Upper lobe of left lung (tissue), 6 donors: ENCODE measurements around the gene FOXO6. TPM values are rescaled to one million over a fixed set of nuclear protein-coding genes. Genes with fewer than 3 reads are reported as not detected.
"Not testable (repeated sequence)": the region's sequence is repeated elsewhere in the genome, so short reads cannot be mapped to it uniquely, and the experiment has no call there.

Experiments
- ATAC-seq, 2 donors: fragments of 200-7000 bp; cut with Tn5 transposase; one replicate each; pipeline ENCODE4 v1.9.1; 2022; ENCODE audit warnings: mild to moderate bottlenecking in 2 of 2, moderate library complexity in 2 of 2; ENCODE audit not compliant: low FRiP score in 2 of 2
- DNase-seq, 2 donors: peaks; one replicate each; pipeline ENCODE4 v3.0.0-alpha.2; 2019 to 2020
- H3K27ac ChIP-seq, 4 donors: fragments of 200-600 bp; sonication (generic); one replicate each; pipeline ENCODE4 v1.5.1; 2016 to 2019
- H3K27me3 ChIP-seq, 4 donors: fragments of 200-600 bp; sonication (generic); one replicate each; pipeline ENCODE4 v1.5.1; 2017 to 2019
- H3K36me3 ChIP-seq, 4 donors: fragments of 200-600 bp; sonication (generic); one replicate each; pipeline ENCODE4 v1.5.1; 2016 to 2019
- H3K4me1 ChIP-seq, 4 donors: fragments of 200-600 bp; sonication (generic); one replicate each; pipeline ENCODE4 v1.5.1; 2018 to 2019
- H3K4me3 ChIP-seq, 4 donors: fragments of 200-600 bp; sonication (generic); one replicate each; pipeline ENCODE4 v1.5.1; 2017 to 2019; ENCODE audit warnings: mild to moderate bottlenecking in 2 of 4, moderate library complexity in 1 of 4
- H3K9me3 ChIP-seq, 4 donors: fragments of 200-600 bp; sonication (generic); one replicate each; pipeline ENCODE4 v1.5.1; 2018 to 2019
- CTCF ChIP-seq, 6 experiments: fragments of 450-650 bp in 4 of 6; fragments of 200-600 bp in 2 of 6; sonication (generic) in 2 of 6; IDR thresholded peaks; one replicate each; pipeline ENCODE4 v1.5.1; 2016 to 2019; ENCODE audit warnings: antibody characterized with exemption in 6 of 6
- EP300 ChIP-seq, 4 donors: sonication (generic); formaldehyde crosslinking; IDR thresholded peaks; one replicate each; pipeline ENCODE4 v1.5.1; 2017; ENCODE audit warnings: antibody characterized with exemption in 4 of 4, control low read depth in 2 of 4
- POLR2A ChIP-seq, 4 donors: fragments of 450-650 bp; IDR thresholded peaks; one replicate each; pipeline ENCODE4 v1.5.1; 2016 to 2017; ENCODE audit warnings: antibody characterized with exemption in 4 of 4, mild to moderate bottlenecking in 2 of 4
- POLR2AphosphoS5 ChIP-seq, 2 donors: sonication (generic); formaldehyde crosslinking; IDR thresholded peaks; one replicate each; pipeline ENCODE4 v1.5.1; 2017; ENCODE audit warnings: antibody characterized with exemption in 2 of 2
- WGBS, 2 donors: methylation state at CpG; one replicate each; pipeline ENCODE4 v1.1.5; 2017 to 2018; 5-methylcytosine and 5-hydroxymethylcytosine counted together
- total RNA-seq, 6 donors: library from RNA; depleted of rRNA in 4 of 6; stranded (reverse); fragments of >200 nt in 4 of 6; gene quantifications; one replicate each; pipeline versions ENCODE4 v1.1.0 to v1.2.1, GENCODE V29; 2016 to 2021
- donor health status: DM: no; HTN: no; CAD: no; lungs with moderate emphysema.
- donor health status: DM: no; HTN: yes; CAD: no; lungs with severe emphysema.

The FOXO6 gene
- total RNA-seq, 6 donors from 2014 or later = 0.31 to 1.2 (median 0.79) TPM

GRCh38 chr1:41328780-41329640, 32.2 kb upstream of the FOXO6 start:
- Histone ChIP-seq H3K4me3 (no peak overlapping the region), H3K36me3 (no peaks in the 10 kb centered on the region), H3K4me1 (no peaks in the 10 kb centered on the region), H3K9me3 (no peaks in the 10 kb centered on the region), H3K27ac (no peak overlapping the region), H3K27me3 (no peaks in the 10 kb centered on the region)
- no peak for DNase-seq
- TF ChIP-seq CTCF (IDR thresholded peaks at IDR 0.05) (no peak), EP300 (IDR thresholded peaks at IDR 0.05) (no peak), POLR2AphosphoS5 (IDR thresholded peaks at IDR 0.05) (no peak), POLR2A (IDR thresholded peaks at IDR 0.05) (no peak)
- WGBS, 2 donors = 82 to 87% methylated on average over 6 of the region's 6 CpGs
- ATAC-seq = no peak

GRCh38 chr1:41329662-41330587, 31.3 kb upstream of the FOXO6 start:
- no peaks in the 10 kb centered on the region for H3K9me3 ChIP-seq
- DNase-seq = no peak
- no peak for ATAC-seq
- TF ChIP-seq EP300 (IDR thresholded peaks at IDR 0.05) (no peak), POLR2A (IDR thresholded peaks at IDR 0.05) (no peak)
- no peak overlapping the region for H3K27ac ChIP-seq
- H3K4me1 ChIP-seq = no peaks in the 10 kb centered on the region
- H3K27me3 ChIP-seq = no peaks in the 10 kb centered on the region
- H3K36me3 ChIP-seq = no peaks in the 10 kb centered on the region
- WGBS, 2 donors = 85 to 91% methylated on average over 11 of the region's 11 CpGs
- no peak overlapping the region for H3K4me3 ChIP-seq

- TF ChIP-seq EP300 (IDR thresholded peaks at IDR 0.05) (no peak), POLR2AphosphoS5 (IDR thresholded peaks at IDR 0.05) (no peak), CTCF (IDR thresholded peaks at IDR 0.05) (no peak), POLR2A (IDR thresholded peaks at IDR 0.05) (no peak)
- Histone ChIP-seq H3K9me3 (no peaks in the 10 kb centered on the region), H3K4me1 (no peaks in the 10 kb centered on the region), H3K27ac (no peak overlapping the region), H3K4me3 (no peak overlapping the region), H3K27me3 (no peaks in the 10 kb centered on the region), H3K36me3 (no peaks in the 10 kb centered on the region)
- WGBS, 2 donors = 49 to 74% methylated on average over 12 to 17 of the region's 17 CpGs
- DNase-seq (no peak), ATAC-seq (peak in 1 of 2 donors; percentile 5)
Measured at GRCh38 chr1:41330588-41331545, 30.4 kb upstream of the FOXO6 start.

GRCh38 chr1:41331546-41331917, 29.7 kb upstream of the FOXO6 start:
- Histone ChIP-seq H3K27ac (no peak overlapping the region), H3K4me3 (no peak overlapping the region), H3K27me3 (no peaks in the 10 kb centered on the region), H3K4me1 (no peaks in the 10 kb centered on the region), H3K36me3 (no peaks in the 10 kb centered on the region), H3K9me3 (no peaks in the 10 kb centered on the region)
- DNase-seq = no peak
- ATAC-seq = no peak
- TF ChIP-seq POLR2A (IDR thresholded peaks at IDR 0.05) = no peak
- TF ChIP-seq POLR2AphosphoS5 (IDR thresholded peaks at IDR 0.05) = no peak
- TF ChIP-seq CTCF (IDR thresholded peaks at IDR 0.05) = no peak
- no peak for TF ChIP-seq EP300 (IDR thresholded peaks at IDR 0.05)
- 57 to 64% methylated on average over 1 of the region's 1 CpG for WGBS, 2 donors

GRCh38 chr1:41332161-41332560, 29.1 kb upstream of the FOXO6 start:
- not testable (repeated sequence) for H3K27me3 ChIP-seq, H3K36me3 ChIP-seq, ATAC-seq, H3K4me3 ChIP-seq, H3K9me3 ChIP-seq, H3K4me1 ChIP-seq, DNase-seq, H3K27ac ChIP-seq
- WGBS, 2 donors = 90 to 94% methylated on average over 6 of the region's 6 CpGs
